ENCODE measurements around the gene UMODL1.

DNA sequence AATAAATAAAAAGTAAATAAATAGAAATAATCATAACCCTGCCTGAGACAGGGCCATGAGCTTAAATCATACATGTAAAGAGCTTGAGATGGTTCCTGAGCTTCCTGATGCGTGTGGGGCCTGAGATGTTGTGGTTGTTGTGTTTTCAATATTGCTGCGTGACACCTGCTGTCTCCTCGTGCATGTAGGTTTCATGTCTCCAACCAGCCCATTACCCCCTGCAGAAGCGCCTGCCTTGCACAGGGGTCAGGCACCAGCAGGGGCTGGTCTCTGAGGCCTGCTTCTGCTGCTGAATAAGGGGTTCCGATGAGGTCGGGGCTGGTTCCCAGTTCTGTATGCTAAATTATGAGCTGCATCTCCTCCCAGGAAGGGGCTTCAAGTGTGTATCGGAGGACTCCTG is 15.9 kb downstream of the UMODL1 start:
- no peak for TF ChIP-seq EZH2 (IDR thresholded peaks at IDR 0.05; ENCODE audit: borderline replicate concordance, low read depth, low read length, severe bottlenecking)
- TF ChIP-seq, protein P1, sequence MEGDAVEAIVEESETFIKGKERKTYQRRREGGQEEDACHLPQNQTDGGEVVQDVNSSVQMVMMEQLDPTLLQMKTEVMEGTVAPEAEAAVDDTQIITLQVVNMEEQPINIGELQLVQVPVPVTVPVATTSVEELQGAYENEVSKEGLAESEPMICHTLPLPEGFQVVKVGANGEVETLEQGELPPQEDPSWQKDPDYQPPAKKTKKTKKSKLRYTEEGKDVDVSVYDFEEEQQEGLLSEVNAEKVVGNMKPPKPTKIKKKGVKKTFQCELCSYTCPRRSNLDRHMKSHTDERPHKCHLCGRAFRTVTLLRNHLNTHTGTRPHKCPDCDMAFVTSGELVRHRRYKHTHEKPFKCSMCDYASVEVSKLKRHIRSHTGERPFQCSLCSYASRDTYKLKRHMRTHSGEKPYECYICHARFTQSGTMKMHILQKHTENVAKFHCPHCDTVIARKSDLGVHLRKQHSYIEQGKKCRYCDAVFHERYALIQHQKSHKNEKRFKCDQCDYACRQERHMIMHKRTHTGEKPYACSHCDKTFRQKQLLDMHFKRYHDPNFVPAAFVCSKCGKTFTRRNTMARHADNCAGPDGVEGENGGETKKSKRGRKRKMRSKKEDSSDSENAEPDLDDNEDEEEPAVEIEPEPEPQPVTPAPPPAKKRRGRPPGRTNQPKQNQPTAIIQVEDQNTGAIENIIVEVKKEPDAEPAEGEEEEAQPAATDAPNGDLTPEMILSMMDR (IDR thresholded peaks at IDR 0.05; ENCODE audit: extremely low read depth in 1 of 2, insufficient read depth in 1 of 2, low read depth in 1 of 2, low read length in 2 of 2), result no peak

Measured in endothelial cell of umbilical vein (primary cell).